SK-N-SH (cell line): ENCODE data around the gene HHIPL1.

Experiments used
- CTCF ChIP-seq: fragments of 200-600 bp; sonication (generic); IDR thresholded peaks from 2 replicates; pipeline ENCODE4 v1.6.1; 2017; ENCODE audit warnings: antibody characterized with exemption, mild to moderate bottlenecking, moderate library complexity
- FOXM1 ChIP-seq: IDR thresholded peaks from 2 replicates; pipeline ENCODE4 v1.4.0; 2012; ENCODE audit warnings: low read depth, mild to moderate bottlenecking
- IRF3 ChIP-seq: fragments of 150-350 bp; IDR thresholded peaks from 2 replicates; pipeline ENCODE4 v1.6.1; 2016; ENCODE audit warnings: mild to moderate bottlenecking, low read depth, low read length
- JUND ChIP-seq: IDR thresholded peaks from 2 replicates; pipeline ENCODE4 v1.4.0; 2012
- MAX ChIP-seq: IDR thresholded peaks from 2 replicates; pipeline ENCODE4 v1.4.0; 2012; ENCODE audit warnings: low read depth
- POLR2AphosphoS5 ChIP-seq: IDR thresholded peaks from 2 replicates; pipeline ENCODE4 v1.6.1; 2012; ENCODE audit warnings: low read depth, low read length
- RCOR1 ChIP-seq: fragments of 150-350 bp; IDR thresholded peaks from 2 replicates; pipeline ENCODE4 v1.6.1; 2017; ENCODE audit warnings: antibody characterized with exemption, low read length
- REST ChIP-seq: IDR thresholded peaks from 2 replicates; pipeline ENCODE4 v1.6.1; 2012; ENCODE audit warnings: mild to moderate bottlenecking, low read depth, low read length, moderate library complexity
- TAF1 ChIP-seq: IDR thresholded peaks from 2 replicates; pipeline ENCODE4 v1.6.1; 2012; ENCODE audit warnings: low read depth, mild to moderate bottlenecking, low read length, moderate library complexity, borderline replicate concordance
- TCF12 ChIP-seq: IDR thresholded peaks from 2 replicates; pipeline ENCODE4 v1.4.0; 2012
- TEAD4 ChIP-seq: IDR thresholded peaks from 2 replicates; pipeline ENCODE4 v1.4.0; 2012; ENCODE audit warnings: mild to moderate bottlenecking, borderline replicate concordance; ENCODE audit not compliant: insufficient read depth
- USF2 ChIP-seq: fragments of 150-350 bp; IDR thresholded peaks from 2 replicates; pipeline ENCODE4 v1.6.1; 2017; ENCODE audit warnings: antibody characterized with exemption, low read length, low read depth, borderline replicate concordance
- YY1 ChIP-seq: IDR thresholded peaks from 2 replicates; pipeline ENCODE4 v1.4.0; 2012; ENCODE audit warnings: low read depth, mild to moderate bottlenecking

- TF ChIP-seq CTCF (peak; percentile 86), USF2 (no peak), FOXM1 (no peak), TEAD4 (no peak), JUND (no peak), TCF12 (no peak), POLR2AphosphoS5 (no peak), TAF1 (no peak), REST (no peak), YY1 (no peak), IRF3 (no peak), RCOR1 (peak; percentile 31; the same call in 1 of the 2 replicates), MAX (no peak)
Measured at GRCh38 chr14:99682809-99683618, 38.1 kb downstream of the HHIPL1 start.
